Regular cardiac myocyte (primary cell): Measurements from ENCODE around the gene PPP1R36. TPM values are rescaled to one million over a fixed set of nuclear protein-coding genes. Genes with fewer than 3 reads are reported as not detected.

Source experiments
- total RNA-seq: library from RNA; depleted of rRNA; stranded (reverse); fragments of >200 nt; gene quantifications from 2 replicates; pipeline ENCODE4 v1.2.3, GENCODE V29; 2014

Gene PPP1R36, protein sequence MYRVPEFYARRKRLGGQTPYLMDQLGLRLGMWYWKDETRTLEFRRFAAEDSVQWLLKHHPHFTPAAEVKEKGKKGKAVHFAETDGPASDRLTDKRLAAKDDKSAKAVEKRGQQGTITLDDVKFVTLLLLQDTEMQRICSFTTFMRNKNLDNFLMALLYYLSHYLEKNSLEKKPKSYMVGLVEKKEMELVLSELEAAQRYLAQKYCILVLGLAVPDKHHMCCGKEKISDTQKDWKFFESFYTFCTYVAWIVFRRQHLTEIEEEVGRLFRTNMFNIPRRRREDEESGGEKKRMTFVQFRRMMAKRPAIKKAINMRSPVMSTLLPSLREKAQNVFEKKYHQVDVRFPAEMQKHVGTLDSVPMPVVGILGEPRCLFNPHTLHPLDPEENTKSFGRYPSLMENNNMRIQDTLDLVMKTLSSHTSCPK
- total RNA-seq, result 0.19 and 0.28 TPM in 2 replicates

DNA sequence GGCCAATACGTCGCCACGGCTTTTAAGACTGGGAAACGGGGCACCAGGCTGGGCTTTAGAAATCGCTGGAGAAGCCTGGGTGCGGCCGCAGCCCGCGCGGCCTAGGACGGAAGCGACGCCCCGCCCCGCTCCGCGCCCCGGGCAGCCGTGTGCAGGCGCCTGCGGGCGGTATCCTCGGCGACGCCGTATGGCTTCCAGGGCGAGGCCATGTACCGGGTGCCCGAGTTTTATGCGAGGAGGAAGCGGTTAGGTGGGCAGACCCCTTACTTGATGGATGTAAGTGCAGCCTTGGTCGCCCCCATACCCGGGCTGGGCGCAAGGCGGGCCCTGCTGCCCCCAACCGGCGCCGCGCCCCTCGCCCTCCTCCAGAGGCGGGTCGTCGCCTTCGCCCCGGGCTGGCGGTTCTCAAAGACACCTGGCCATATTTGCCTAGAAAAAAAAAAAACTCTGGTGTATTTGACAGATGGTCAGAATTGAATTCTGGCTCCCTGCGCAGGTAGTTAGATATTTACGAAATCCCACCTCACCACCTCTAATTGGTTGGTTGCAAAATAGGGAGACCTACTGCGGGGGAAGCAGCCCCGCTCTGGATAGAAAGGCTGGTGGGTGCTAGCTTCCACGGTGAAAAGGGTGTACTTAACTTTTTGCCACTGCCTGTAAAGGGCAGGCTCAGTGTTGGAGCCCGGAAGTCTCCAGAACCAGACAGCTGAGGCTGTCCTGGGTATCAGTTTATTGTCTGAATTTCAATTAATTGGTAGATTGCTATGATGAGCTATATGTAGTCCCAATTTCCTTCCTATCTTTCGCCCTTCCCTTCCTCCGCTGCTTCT, at the start of gene PPP1R36:
Gene PPP1R36 (plus strand): TSS at position 171 of the 830 bp plus-strand sequence. CDS start 37 bp downstream, at position 208.

DNA sequence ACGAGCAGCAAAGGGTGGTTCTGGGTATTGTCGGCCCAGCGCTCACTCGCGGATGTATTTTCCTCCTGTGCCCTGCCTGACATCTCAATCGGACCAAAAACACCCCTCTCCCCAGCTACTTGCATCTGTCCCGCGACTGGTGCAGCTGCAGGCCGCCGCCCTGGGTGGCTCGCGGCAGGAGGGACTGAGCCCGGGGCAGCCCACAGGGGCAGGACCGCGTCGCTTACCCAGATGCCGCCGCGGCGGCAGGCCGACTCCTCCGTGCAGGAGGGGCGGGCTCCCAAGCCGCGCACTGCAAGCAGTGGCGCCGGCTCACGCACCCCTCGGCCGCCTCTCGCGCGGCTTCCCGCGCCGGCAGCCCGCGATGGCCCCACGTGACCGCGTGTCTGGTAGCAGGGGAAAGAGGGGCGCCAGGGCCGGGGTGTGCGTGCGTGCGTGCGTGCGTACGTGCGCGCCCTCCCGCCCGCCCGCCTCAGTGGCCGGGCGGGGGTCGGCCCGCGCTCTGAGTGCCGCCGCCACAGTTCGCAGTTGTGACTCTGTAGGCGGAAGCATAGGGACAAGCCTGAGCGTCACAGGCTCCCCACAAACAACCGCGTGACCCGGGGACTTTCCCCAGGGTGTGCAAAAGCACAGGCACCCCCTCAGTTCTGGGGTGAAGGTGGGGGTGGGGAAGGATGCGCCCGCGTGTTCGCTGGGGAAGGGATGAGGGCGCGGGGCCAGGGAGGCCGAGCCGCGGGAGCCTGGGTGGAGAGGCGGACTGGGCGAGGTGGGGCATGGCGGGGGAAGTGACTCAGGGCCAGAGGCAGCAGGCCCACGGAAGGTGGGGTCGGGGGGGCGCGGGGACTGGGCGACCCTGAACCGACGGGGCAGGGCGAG, 46.1 kb upstream of the PPP1R36 start, which contains the start of gene ZBTB25:
Gene ZBTB25 (minus strand): TSS at position 405 of the 876 bp plus-strand sequence. CDS start 13,305 bp downstream, outside the sequence.

DNA sequence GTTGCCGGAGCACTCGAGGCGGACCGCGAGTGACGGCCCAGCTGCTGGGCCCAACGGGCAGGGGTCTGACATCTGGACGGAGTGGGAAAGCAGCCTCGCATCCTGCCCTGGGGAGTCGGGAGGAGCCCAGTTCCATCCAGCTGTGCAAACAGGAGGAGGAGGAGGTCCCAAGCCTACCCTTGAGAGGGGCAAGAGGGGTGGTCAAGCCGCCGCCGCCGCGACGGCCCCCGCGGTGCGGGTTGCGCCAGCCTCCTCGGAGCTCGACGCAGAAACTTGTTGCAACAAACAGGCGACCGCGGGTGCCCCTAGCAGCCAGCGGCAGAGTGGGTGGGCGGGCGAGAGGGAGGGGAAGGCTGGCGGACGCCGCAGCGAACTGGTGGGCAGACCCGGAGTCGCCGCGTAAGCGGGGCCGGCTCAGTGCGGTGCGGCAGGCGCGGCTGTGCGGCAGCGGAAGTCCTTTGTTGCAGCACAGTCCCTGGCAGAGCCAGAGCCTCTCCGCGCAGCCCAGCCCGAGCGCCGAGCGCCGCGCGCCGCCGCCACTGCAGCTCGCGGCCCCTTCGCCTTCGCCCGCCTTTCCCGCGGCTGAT, 45.4 kb upstream of the PPP1R36 start, which contains the start of gene ZBTB1:
Gene ZBTB1 (plus strand): TSS at position 461 of the 587 bp plus-strand sequence. CDS start 16,735 bp downstream, outside the sequence.

DNA sequence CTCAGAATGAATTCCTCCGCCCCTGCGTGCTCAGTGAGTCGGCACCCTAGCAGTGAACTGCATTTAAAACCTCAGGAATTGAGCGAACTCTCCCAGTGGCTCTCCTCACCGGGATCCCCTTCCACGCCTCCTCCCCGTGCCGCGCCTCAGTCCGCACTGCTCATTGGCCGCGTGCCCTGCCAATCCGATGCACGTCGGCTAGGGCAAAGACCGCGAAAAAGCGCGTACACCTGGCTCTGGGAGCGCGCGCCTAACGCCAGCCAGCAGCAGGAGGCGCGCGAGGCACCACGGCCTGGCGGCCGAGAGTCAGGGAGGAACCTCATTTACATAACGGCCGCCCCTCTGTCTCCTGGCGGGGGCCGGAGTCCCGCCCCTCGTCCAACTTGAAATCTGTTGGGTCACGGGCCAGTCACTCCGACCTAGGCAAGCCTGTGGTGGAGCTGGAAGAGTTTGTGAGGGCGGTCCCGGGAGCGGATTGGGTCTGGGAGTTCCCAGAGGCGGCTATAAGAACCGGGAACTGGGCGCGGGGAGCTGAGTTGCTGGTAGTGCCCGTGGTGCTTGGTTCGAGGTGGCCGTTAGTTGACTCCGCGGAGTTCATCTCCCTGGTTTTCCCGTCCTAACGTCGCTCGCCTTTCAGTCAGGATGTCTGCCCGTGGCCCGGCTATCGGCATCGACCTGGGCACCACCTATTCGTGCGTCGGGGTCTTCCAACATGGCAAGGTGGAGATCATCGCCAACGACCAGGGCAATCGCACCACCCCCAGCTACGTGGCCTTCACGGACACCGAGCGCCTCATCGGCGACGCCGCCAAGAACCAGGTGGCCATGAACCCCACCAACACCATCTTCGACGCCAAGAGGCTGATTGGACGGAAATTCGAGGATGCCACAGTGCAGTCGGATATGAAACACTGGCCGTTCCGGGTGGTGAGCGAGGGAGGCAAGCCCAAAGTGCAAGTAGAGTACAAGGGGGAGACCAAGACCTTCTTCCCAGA, 9.3 kb upstream of the PPP1R36 start, which contains the start of gene HSPA2:
Gene HSPA2 (plus strand): TSS at position 534 of the 995 bp plus-strand sequence. CDS start 109 bp downstream, at position 643.

Other genes with a start within 250 kb of the PPP1R36 start
- 32.4 and 92.6 TPM in 2 replicates for gene MTHFD1, start 161.6 kb upstream of the PPP1R36 start, total RNA-seq
- 0.56 and 0.58 TPM in 2 replicates for gene AKAP5, start 84.5 kb upstream of the PPP1R36 start, total RNA-seq
- gene ZBTB25, start 46.1 kb upstream of the PPP1R36 start, total RNA-seq, result 4.0 and 7.6 TPM in 2 replicates
- gene ZBTB1, start 45.2 kb upstream of the PPP1R36 start, total RNA-seq, result 40.8 and 60.9 TPM in 2 replicates
- 2.3 and 5.9 TPM in 2 replicates for gene HSPA2, start 9.2 kb upstream of the PPP1R36 start, total RNA-seq
- gene PLEKHG3, start 154.5 kb downstream of the PPP1R36 start, total RNA-seq, result 3.5 and 5.4 TPM in 2 replicates